A549 (cell line): Measurements from ENCODE around the gene COL4A5.

Experiments used
- CBX8 ChIP-seq: fragments of 200-600 bp; sonication (generic); IDR thresholded peaks from 2 replicates; pipeline ENCODE4 v1.6.1; 2016
- CTCF ChIP-seq: fragments of >200 bp; sonication (Bioruptor Twin); formaldehyde crosslinking; IDR thresholded peaks from 3 replicates; pipeline ENCODE4 v1.5.1; 2016
- HDAC2 ChIP-seq: fragments of 200-600 bp; sonication (generic); IDR thresholded peaks from 2 replicates; pipeline ENCODE4 v1.6.1; 2016
- JUN ChIP-seq, 2 experiments: fragments of >200 bp; sonication (Bioruptor Twin); formaldehyde crosslinking; IDR thresholded peaks; 2 replicates in 1 of 2; 3 replicates in 1 of 2; pipeline ENCODE4 v1.6.1; 2016 to 2017
- MAFK ChIP-seq: fragments of 450-650 bp; IDR thresholded peaks from 2 replicates; pipeline ENCODE4 v1.6.1; 2014; ENCODE audit not compliant: partially characterized antibody
- MAX ChIP-seq: IDR thresholded peaks from 2 replicates; pipeline ENCODE4 v1.6.1; 2012
- MAZ ChIP-seq: fragments of 150-350 bp; IDR thresholded peaks from 2 replicates; pipeline ENCODE4 v1.6.1; 2014; ENCODE audit warnings: antibody characterized with exemption, low read depth, low read length, borderline replicate concordance
- POLR2A ChIP-seq: IDR thresholded peaks from 2 replicates; pipeline ENCODE4 v1.6.1; 2012; ENCODE audit warnings: mild to moderate bottlenecking, low read length
- RCOR1 ChIP-seq: fragments of 150-350 bp; IDR thresholded peaks from 2 replicates; pipeline ENCODE4 v1.6.1; 2014; ENCODE audit warnings: antibody characterized with exemption, low read length, low read depth
- ZFP36 ChIP-seq: fragments of 450-650 bp; IDR thresholded peaks from 2 replicates; pipeline ENCODE4 v1.6.1; 2014; ENCODE audit warnings: borderline replicate concordance; ENCODE audit not compliant: partially characterized antibody
- ZNF302 ChIP-seq: fragments of 250-450 bp; sonication (Bioruptor Pico); IDR thresholded peaks from 2 replicates; pipeline ENCODE4 v1.9.0; 2021; ENCODE audit warnings: inconsistent platforms, mild to moderate bottlenecking, moderate library complexity

- no peak for TF ChIP-seq CTCF
- no peak for TF ChIP-seq HDAC2
- no peak for TF ChIP-seq ZFP36
- no peak for TF ChIP-seq CBX8
- no peak for TF ChIP-seq MAZ
- TF ChIP-seq ZNF302 (CRISPR knock-in tag) = no peak
- TF ChIP-seq JUN (IDR thresholded peaks at IDR 0.05) = no peak
- TF ChIP-seq MAX = no peak
- TF ChIP-seq MAFK = no peak
- no peak for TF ChIP-seq RCOR1
- no peak for TF ChIP-seq POLR2A
Measured at GRCh38 chrX:108731153-108731552, 291.5 kb downstream of the COL4A5 start.
